Measurements from ENCODE around the gene CLTC. TPM values are rescaled to one million over a fixed set of nuclear protein-coding genes. Genes with fewer than 3 reads are reported as not detected.

CLTC gene
- total and polyA plus RNA-seq, 10 of the 15 experiments (the other 5 are each of a cell fraction or from before 2014, with no cell fraction given): 77.5 to 188 (median 129) TPM

GRCh38 chr17:59626756-59627155 lies 7.1 kb downstream of the CLTC start (continued):
- no peak for TF ChIP-seq BRCA1 (IDR thresholded peaks at IDR 0.05; ENCODE audit: low read depth, low read length)
- no peak for TF ChIP-seq CBX5 (IDR thresholded peaks at IDR 0.05; ENCODE audit: low read depth)
- no peak for TF ChIP-seq E4F1 (IDR thresholded peaks at IDR 0.05; ENCODE audit: borderline replicate concordance, partially characterized antibody)
- no peak for TF ChIP-seq CREB1 (IDR thresholded peaks at IDR 0.05; ENCODE audit: low read depth)

- POLR2A ChIA-PET: interaction anchor here (0.6 to 1.3 kb wide), 7 partner anchors 9 to 1283 kb away, joined by 3 to 6 read pairs (median 4); no protein-coding TSS in a partner anchor
- FAIRE-seq (no peak), DNase-seq (ENCODE audit: low read depth, low spot score) (no peak), ATAC-seq (no peak)
- peak overlapping the region; percentile 3; the same call in 1 of the 2 replicates for H3K4me3 ChIP-seq
- WGBS (ENCODE audit: insufficient coverage, insufficient replicate concordance, low lambda C conversion rate, missing lambda C conversion rate): 3% methylated on average over 3 of the region's 3 CpGs
- CTCF ChIA-PET: interaction anchor here (1.3 kb wide), 1 partner anchor 43 kb away, joined by 3 read pairs; no protein-coding TSS in a partner anchor
- peaks cover 28% of the 10 kb centered on the region for H3K4me1 ChIP-seq (ENCODE audit: control insufficient read depth, insufficient read depth, low read length)
- no peak overlapping the region for H2AFZ ChIP-seq (ENCODE audit: control insufficient read depth, low read depth, low read length)
- RAD21 ChIA-PET (ENCODE audit: unreplicated experiment): interaction anchor here (0.8 to 1.3 kb wide), 2 partner anchors 8 to 15 kb away, joined by 4 to 7 read pairs; no protein-coding TSS in a partner anchor
- H3K4me2 ChIP-seq (ENCODE audit: control insufficient read depth, insufficient read depth): peak overlapping the region; percentile 51
- peaks cover 0 to 17% of the 10 kb centered on the region in 2 experiments; a peak in 2 of 4 replicates for H3K36me3 ChIP-seq (ENCODE audit: control insufficient read depth in 2 of 2, insufficient read depth in 2 of 2, low read length in 1 of 2)
- H4K20me1 ChIP-seq (ENCODE audit: control insufficient read depth, insufficient read depth): peaks cover 12% of the 10 kb centered on the region; the same call in 1 of the 2 replicates
- no peak overlapping the region; the same call in 1 of the 2 replicates for H3K27ac ChIP-seq (ENCODE audit: control insufficient read depth, insufficient read depth)
- no TSS peak for BruUV-seq (replicated peaks)
- in situ Hi-C loops (cut with MboI) (no loop called here), intact Hi-C loops (cut with micrococcal nuclease; ENCODE audit: unreplicated experiment) (no loop called here)
- H3K79me2 ChIP-seq (ENCODE audit: control insufficient read depth, insufficient read depth, low read length): peaks cover 94% of the 10 kb centered on the region
- SMC1A ChIA-PET (ENCODE audit: uncharacterized antibody, unreplicated experiment): interaction anchor here (1.0 to 1.1 kb wide), 3 partner anchors 15 to 43 kb away, joined by 3 read pairs; no protein-coding TSS in a partner anchor
- no peaks in the 10 kb centered on the region for H3K9me3 ChIP-seq (replicated peaks; ENCODE audit: control insufficient read depth, insufficient read depth, low read length)
- H3K27me3 ChIP-seq (replicated peaks in 1 of 2; ENCODE audit: control insufficient read depth in 2 of 2, insufficient read depth in 2 of 2, low read length in 1 of 2): no peaks in the 10 kb centered on the region
- no peak overlapping the region for H3K9ac ChIP-seq (ENCODE audit: control insufficient read depth, insufficient read depth, low read length)
- TF ChIP-seq RAD21 (IDR thresholded peaks at IDR 0.05; ENCODE audit: insufficient read depth, low read depth, low read length) (no peak), IKZF2 (IDR thresholded peaks at IDR 0.05) (no peak), USF2 (IDR thresholded peaks at IDR 0.05; ENCODE audit: borderline replicate concordance, low read depth, low read length) (no peak), DPF2 (IDR thresholded peaks at IDR 0.05) (no peak), MTA3 (IDR thresholded peaks at IDR 0.05; ENCODE audit: borderline replicate concordance, low read length) (no peak), BCL3 (IDR thresholded peaks at IDR 0.05; ENCODE audit: borderline replicate concordance, insufficient read depth, low read depth, low read length, poor library complexity, severe bottlenecking) (no peak), MEF2B (IDR thresholded peaks at IDR 0.05; ENCODE audit: partially characterized antibody, poor library complexity, severe bottlenecking) (no peak)
Measured at GRCh38 chr17:59627274-59627673, 7.6 kb downstream of the CLTC start.
